CD4-positive, alpha-beta T cell treated with Interleukin-15 for 1 hour (primary cell): Measurements from ENCODE around the gene ANGPT4.

Experiments used
- DNase-seq: peaks from one replicate; pipeline ENCODE4 v3.0.0-alpha.2; 2020

ANGPT4 gene

GRCh38 chr20:821046-821730, 94.9 kb downstream of the ANGPT4 start:
- DNase-seq: no peak

GRCh38 chr20:820323-820953, 95.7 kb downstream of the ANGPT4 start:
- DNase-seq: no peak
